GM23248 (cell line): Measurements from ENCODE around the gene NPTN. TPM values are rescaled to one million over a fixed set of nuclear protein-coding genes. Genes with fewer than 3 reads are reported as not detected.

Experiments used
- DNase-seq: peaks from one replicate; pipeline ENCODE4 v3.0.0-alpha.2; 2015
- H2AFZ ChIP-seq: fragments of 200-600 bp; sonication (generic); 2 replicates; pipeline ENCODE4 v1.6.1; 2016; ENCODE audit warnings: antibody characterized with exemption
- H3F3A ChIP-seq: fragments of 200-600 bp; sonication (generic); 2 replicates; pipeline ENCODE4 v1.6.1; 2016; ENCODE audit warnings: mild to moderate bottlenecking, antibody characterized with exemption, mixed run types; ENCODE audit not compliant: insufficient read depth
- H3K27ac ChIP-seq: fragments of 200-600 bp; sonication (generic); 2 replicates; pipeline ENCODE4 v1.5.1; 2016; ENCODE audit warnings: mild to moderate bottlenecking
- H3K27me3 ChIP-seq: fragments of 200-600 bp; sonication (generic); replicated peaks from 2 replicates; pipeline ENCODE4 v1.6.1; 2016; ENCODE audit warnings: mild to moderate bottlenecking; ENCODE audit not compliant: insufficient read depth
- H3K36me3 ChIP-seq: fragments of 200-600 bp; sonication (generic); 2 replicates; pipeline ENCODE4 v1.6.1; 2016; ENCODE audit warnings: low read depth, mild to moderate bottlenecking
- H3K4me1 ChIP-seq: fragments of 200-600 bp; sonication (generic); 2 replicates; pipeline ENCODE4 v1.6.1; 2016; ENCODE audit warnings: mild to moderate bottlenecking; ENCODE audit not compliant: insufficient read depth
- H3K4me2 ChIP-seq: fragments of 200-600 bp; sonication (generic); one replicate; pipeline ENCODE4 v1.6.1; 2016; ENCODE audit warnings: mild to moderate bottlenecking; ENCODE audit not compliant: unreplicated experiment
- H3K4me3 ChIP-seq: fragments of 200-600 bp; sonication (generic); 2 replicates; pipeline ENCODE4 v1.5.1; 2016; ENCODE audit warnings: mild to moderate bottlenecking
- H3K79me2 ChIP-seq: fragments of 200-600 bp; sonication (generic); 2 replicates; pipeline ENCODE4 v1.6.1; 2016; ENCODE audit warnings: mild to moderate bottlenecking; ENCODE audit not compliant: insufficient read depth
- H3K9ac ChIP-seq: fragments of 200-600 bp; sonication (generic); 2 replicates; pipeline ENCODE4 v1.6.1; 2016; ENCODE audit warnings: mild to moderate bottlenecking
- H3K9me2 ChIP-seq: fragments of 200-600 bp; sonication (generic); 2 replicates; pipeline ENCODE4 v1.6.1; 2016; ENCODE audit warnings: mixed run types, mild to moderate bottlenecking, moderate library complexity; ENCODE audit not compliant: insufficient read depth
- H3K9me3 ChIP-seq: fragments of 200-600 bp; sonication (generic); one replicate; pipeline ENCODE4 v1.6.1; 2017; ENCODE audit warnings: low read depth
- H4K20me1 ChIP-seq: fragments of 200-600 bp; sonication (generic); 2 replicates; pipeline ENCODE4 v1.6.0; 2016; ENCODE audit not compliant: insufficient read depth
- EZH2 ChIP-seq: fragments of 200-600 bp; sonication (generic); IDR thresholded peaks from 2 replicates; pipeline ENCODE4 v1.6.1; 2018; ENCODE audit warnings: antibody characterized with exemption, mild to moderate bottlenecking; ENCODE audit not compliant: insufficient read depth, poor library complexity, severe bottlenecking
- EZH2phosphoT487 ChIP-seq: fragments of 200-600 bp; sonication (generic); IDR thresholded peaks from 2 replicates; pipeline ENCODE4 v1.6.1; 2018; ENCODE audit warnings: antibody characterized with exemption, moderate library complexity, mild to moderate bottlenecking, low read depth; ENCODE audit not compliant: insufficient read depth
- WGBS, 2 experiments: methylation state at CpG; one replicate each; pipeline ENCODE4 v1.1.6; 2015 to 2017; ENCODE audit warnings: low lambda C conversion rate in 2 of 2, low coverage in 1 of 2; ENCODE audit errors: missing lambda C conversion rate in 2 of 2; 5-methylcytosine and 5-hydroxymethylcytosine counted together
- in situ Hi-C: fragments of 300-500 bp; cut with MboI; formaldehyde crosslinking; loops from 2 replicates; pipeline ENCODE4 v1.15.0; 2020
- polyA plus RNA-seq: library from polyadenylated mRNA; unstranded; fragments of >200 nt; fragmentation: Nextera tagmentation; extraction: Ambion mirVana; gene quantifications from 2 replicates; pipeline ENCODE4 v1.2.1, GENCODE V29; 2016
- total RNA-seq: library from RNA; depleted of rRNA; stranded (reverse); fragments of >200 nt; shearing (Covaris generic); gene quantifications from 2 replicates; pipeline ENCODE4 v1.2.3, GENCODE V29; 2014

Gene NPTN
- total and polyA plus RNA-seq, 2 experiments from 2014 or later, result 128 to 183 TPM

GRCh38 chr15:73524919-73525318, 108.3 kb downstream of the NPTN start:
- H3K79me2 ChIP-seq, result no peaks in the 10 kb centered on the region
- H3K27ac ChIP-seq, result no peak overlapping the region
- no peak overlapping the region for H3K4me3 ChIP-seq
- in situ Hi-C loops, result loop anchor here (5.0 kb wide), 1 partner anchor 48 kb away; no protein-coding TSS in a partner anchor
- H3K4me2 ChIP-seq, result no peak overlapping the region
- no peak overlapping the region for H2AFZ ChIP-seq
- H3K4me1 ChIP-seq, result no peaks in the 10 kb centered on the region
- no peaks in the 10 kb centered on the region for H3K9me2 ChIP-seq
- no peaks in the 10 kb centered on the region for H3F3A ChIP-seq
- H3K9me3 ChIP-seq, result no peaks in the 10 kb centered on the region
- WGBS, 2 experiments, result 87 to 93% methylated on average over 1 of the region's 1 CpG
- TF ChIP-seq EZH2 (no peak), EZH2phosphoT487 (no peak)
- no peak overlapping the region for H3K9ac ChIP-seq
- no peaks in the 10 kb centered on the region for H3K36me3 ChIP-seq
- H3K27me3 ChIP-seq, result no peaks in the 10 kb centered on the region
- no peaks in the 10 kb centered on the region for H4K20me1 ChIP-seq
- DNase-seq, result no peak

GRCh38 chr15:73522011-73522410, 111.2 kb downstream of the NPTN start:
- Histone ChIP-seq H3K4me2 (no peak overlapping the region), H3K79me2 (no peaks in the 10 kb centered on the region), H3K4me1 (no peaks in the 10 kb centered on the region), H3K9ac (no peak overlapping the region), H3K9me3 (no peaks in the 10 kb centered on the region), H3K27me3 (no peaks in the 10 kb centered on the region), H3K27ac (no peak overlapping the region), H4K20me1 (no peaks in the 10 kb centered on the region), H3F3A (no peaks in the 10 kb centered on the region), H3K36me3 (no peaks in the 10 kb centered on the region), H2AFZ (no peak overlapping the region), H3K4me3 (no peak overlapping the region), H3K9me2 (no peaks in the 10 kb centered on the region)
- no peak for DNase-seq
- TF ChIP-seq EZH2phosphoT487, result no peak
- TF ChIP-seq EZH2, result no peak
- 57 to 83% methylated on average over 1 of the region's 1 CpG for WGBS, 2 experiments
- in situ Hi-C loops, result no loop called here

- no peaks in the 10 kb centered on the region for H4K20me1 ChIP-seq
- H3K27ac ChIP-seq, result no peak overlapping the region
- no peaks in the 10 kb centered on the region for H3K79me2 ChIP-seq
- H3K36me3 ChIP-seq, result no peaks in the 10 kb centered on the region
- H2AFZ ChIP-seq, result no peak overlapping the region
- H3K4me3 ChIP-seq, result no peak overlapping the region
- no peaks in the 10 kb centered on the region for H3F3A ChIP-seq
- no peaks in the 10 kb centered on the region for H3K27me3 ChIP-seq
- in situ Hi-C loops, result no loop called here
- no peak for DNase-seq
- no peaks in the 10 kb centered on the region for H3K9me2 ChIP-seq
- H3K4me2 ChIP-seq, result no peak overlapping the region
- no peaks in the 10 kb centered on the region for H3K9me3 ChIP-seq
- H3K4me1 ChIP-seq, result no peaks in the 10 kb centered on the region
- no peak for TF ChIP-seq EZH2
- TF ChIP-seq EZH2phosphoT487, result no peak
- H3K9ac ChIP-seq, result no peak overlapping the region
- WGBS, 2 experiments, result 54 to 56% methylated on average over 5 of the region's 5 CpGs
Observed at GRCh38 chr15:73518876-73519733, 114.1 kb downstream of the NPTN start.

GRCh38 chr15:73518180-73518862, 114.9 kb downstream of the NPTN start:
- Histone ChIP-seq H3K79me2 (no peaks in the 10 kb centered on the region), H3K4me1 (no peaks in the 10 kb centered on the region), H3K9ac (no peak overlapping the region), H3K4me2 (no peak overlapping the region), H3K9me3 (no peaks in the 10 kb centered on the region), H4K20me1 (no peaks in the 10 kb centered on the region), H2AFZ (no peak overlapping the region), H3K36me3 (no peaks in the 10 kb centered on the region), H3F3A (no peaks in the 10 kb centered on the region), H3K9me2 (no peaks in the 10 kb centered on the region), H3K27ac (no peak overlapping the region), H3K4me3 (no peak overlapping the region), H3K27me3 (no peaks in the 10 kb centered on the region)
- DNase-seq, result no peak
- TF ChIP-seq EZH2 (no peak), EZH2phosphoT487 (no peak)
- in situ Hi-C loops, result no loop called here
- 40 to 49% methylated on average over 3 of the region's 3 CpGs for WGBS, 2 experiments
